ENCODE data around the gene GP1BB. TPM values are rescaled to one million over a fixed set of nuclear protein-coding genes. Genes with fewer than 3 reads are reported as not detected.

Gene GP1BB
- total RNA-seq, 1 donor from 2014 or later, result 2.4 TPM

DNA sequence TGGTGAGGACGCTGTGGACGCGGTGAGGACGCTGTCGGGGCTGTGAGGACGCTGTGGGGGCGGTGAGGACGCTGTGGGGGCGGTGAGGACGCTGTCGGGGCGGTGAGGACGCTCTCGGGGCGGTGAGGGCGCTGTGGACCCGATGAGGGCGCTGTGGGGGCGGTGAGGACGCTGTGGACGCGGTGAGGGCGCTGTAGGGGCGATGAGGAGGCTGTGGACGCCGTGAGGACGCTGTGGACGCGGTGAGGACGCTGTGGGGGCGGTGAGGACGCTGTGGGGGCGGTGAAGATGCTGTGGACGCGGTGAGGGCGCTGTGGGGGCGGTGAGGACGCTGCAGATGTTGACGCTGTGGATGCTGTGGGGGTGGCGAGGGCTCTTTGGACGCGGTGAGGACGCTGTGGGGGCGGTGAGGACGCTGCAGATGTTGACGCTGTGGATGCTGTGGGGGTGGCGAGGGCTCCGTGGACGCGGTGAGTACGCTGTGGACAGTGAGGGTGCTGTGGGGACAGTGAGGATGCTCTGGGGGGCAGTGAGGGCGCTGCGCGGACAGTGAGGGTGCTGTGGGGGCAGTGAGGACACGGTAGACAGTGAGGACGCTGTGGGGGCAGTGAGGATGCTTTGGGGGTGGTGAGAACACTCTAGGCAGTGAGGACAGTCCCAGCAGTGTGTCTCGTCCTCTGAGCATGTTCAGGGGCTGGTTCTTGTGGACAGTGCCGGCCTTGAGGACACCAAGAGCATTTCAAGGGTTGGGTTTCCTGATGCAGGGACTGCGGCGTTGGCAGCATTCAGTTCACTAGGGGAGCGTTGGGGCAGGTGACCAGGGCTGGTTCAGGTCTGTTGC, 4.2 kb downstream of the GP1BB start:
- Mint-ChIP-seq H3K36me3 (no peaks in the 10 kb centered on the region), H3K9me3 (no peaks in the 10 kb centered on the region), H3K4me1 (ENCODE audit: unreplicated experiment) (no peaks in the 10 kb centered on the region), H3K27me3 (peaks cover 65% of the 10 kb centered on the region), H3K27ac (no peak overlapping the region), H3K4me3 (peak overlapping the region; percentile 22)
- TF ChIP-seq, protein P1, sequence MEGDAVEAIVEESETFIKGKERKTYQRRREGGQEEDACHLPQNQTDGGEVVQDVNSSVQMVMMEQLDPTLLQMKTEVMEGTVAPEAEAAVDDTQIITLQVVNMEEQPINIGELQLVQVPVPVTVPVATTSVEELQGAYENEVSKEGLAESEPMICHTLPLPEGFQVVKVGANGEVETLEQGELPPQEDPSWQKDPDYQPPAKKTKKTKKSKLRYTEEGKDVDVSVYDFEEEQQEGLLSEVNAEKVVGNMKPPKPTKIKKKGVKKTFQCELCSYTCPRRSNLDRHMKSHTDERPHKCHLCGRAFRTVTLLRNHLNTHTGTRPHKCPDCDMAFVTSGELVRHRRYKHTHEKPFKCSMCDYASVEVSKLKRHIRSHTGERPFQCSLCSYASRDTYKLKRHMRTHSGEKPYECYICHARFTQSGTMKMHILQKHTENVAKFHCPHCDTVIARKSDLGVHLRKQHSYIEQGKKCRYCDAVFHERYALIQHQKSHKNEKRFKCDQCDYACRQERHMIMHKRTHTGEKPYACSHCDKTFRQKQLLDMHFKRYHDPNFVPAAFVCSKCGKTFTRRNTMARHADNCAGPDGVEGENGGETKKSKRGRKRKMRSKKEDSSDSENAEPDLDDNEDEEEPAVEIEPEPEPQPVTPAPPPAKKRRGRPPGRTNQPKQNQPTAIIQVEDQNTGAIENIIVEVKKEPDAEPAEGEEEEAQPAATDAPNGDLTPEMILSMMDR (conservative IDR thresholded peaks at IDR 0.05), result no peak
- no peak for DNase-seq (ENCODE audit: extremely low spot score, unreplicated experiment)

DNA sequence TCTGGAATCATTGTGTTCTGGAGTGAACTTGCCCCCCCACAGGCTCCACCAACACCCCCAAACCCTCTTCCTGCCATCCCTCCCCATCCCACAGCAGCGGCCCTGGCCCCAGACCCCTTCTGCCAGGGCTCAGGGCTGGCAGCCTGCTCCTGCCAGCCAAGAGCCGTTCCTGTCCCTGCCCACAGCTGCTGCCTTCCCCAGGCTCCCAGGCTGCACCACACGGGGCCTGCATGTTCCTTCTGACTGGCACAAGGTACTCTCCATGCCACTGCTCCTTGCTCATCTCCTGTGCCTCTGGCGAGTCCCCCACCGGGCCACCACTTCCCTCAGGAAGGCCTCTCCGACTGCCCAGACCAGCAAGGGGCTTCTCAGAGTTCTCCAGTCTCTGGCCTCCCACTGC, 4.9 kb downstream of the GP1BB start:
- H3K4me1 Mint-ChIP-seq (ENCODE audit: unreplicated experiment), result no peaks in the 10 kb centered on the region
- H3K4me3 Mint-ChIP-seq, result no peak overlapping the region
- no peak for DNase-seq (ENCODE audit: extremely low spot score, unreplicated experiment)
- TF ChIP-seq, protein P1 (conservative IDR thresholded peaks at IDR 0.05), result no peak
- no peak overlapping the region for H3K27ac Mint-ChIP-seq
- peaks cover 57% of the 10 kb centered on the region for H3K27me3 Mint-ChIP-seq
- H3K36me3 Mint-ChIP-seq, result no peaks in the 10 kb centered on the region
- H3K9me3 Mint-ChIP-seq, result no peaks in the 10 kb centered on the region

DNA sequence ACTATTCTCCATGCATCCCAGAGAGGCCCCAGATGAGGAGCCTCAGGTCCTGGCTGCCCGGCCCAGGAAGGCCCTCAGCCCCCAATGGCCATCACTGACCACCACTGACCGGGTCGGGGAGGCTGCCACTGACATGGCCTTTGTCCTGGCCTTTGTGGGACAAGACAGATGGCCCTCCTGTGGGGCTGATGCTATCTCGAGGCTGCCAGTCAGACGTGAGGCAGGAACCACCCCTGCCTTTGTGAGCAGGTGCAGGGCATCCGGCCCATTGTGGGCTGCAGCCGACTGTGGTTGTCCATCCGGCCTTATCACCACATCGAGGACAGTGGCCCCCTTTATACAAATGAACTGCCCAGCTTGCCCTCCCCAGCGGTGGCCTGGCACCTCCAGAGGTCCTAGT, 5.5 kb downstream of the GP1BB start:
- no peaks in the 10 kb centered on the region for H3K4me1 Mint-ChIP-seq (ENCODE audit: unreplicated experiment)
- H3K36me3 Mint-ChIP-seq, result no peaks in the 10 kb centered on the region
- H3K4me3 Mint-ChIP-seq, result no peak overlapping the region
- DNase-seq (ENCODE audit: extremely low spot score, unreplicated experiment), result no peak
- H3K9me3 Mint-ChIP-seq, result no peaks in the 10 kb centered on the region
- TF ChIP-seq, protein P1 (conservative IDR thresholded peaks at IDR 0.05), result no peak
- peaks cover 54% of the 10 kb centered on the region for H3K27me3 Mint-ChIP-seq
- H3K27ac Mint-ChIP-seq, result no peak overlapping the region

DNA sequence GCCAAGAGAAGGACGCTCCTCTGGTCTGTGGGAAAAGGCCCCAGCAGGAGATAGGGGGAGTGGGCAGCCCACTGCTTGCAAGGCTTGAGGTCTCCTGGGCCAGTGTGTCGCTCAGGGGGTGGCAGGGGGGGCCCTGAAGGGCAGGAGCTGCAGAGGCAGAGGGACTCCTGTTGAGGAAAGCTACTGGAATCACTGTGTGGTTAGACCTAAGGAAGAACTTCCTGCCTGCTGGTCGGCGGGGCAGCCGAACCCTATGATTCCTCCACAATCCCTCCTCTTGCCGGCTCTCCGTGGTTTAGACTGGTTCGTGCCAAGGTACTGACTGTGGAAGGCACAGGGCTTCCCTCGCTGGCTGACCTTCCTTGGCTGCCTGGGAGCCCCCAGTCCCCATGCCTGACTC, 6.2 kb downstream of the GP1BB start:
- H3K27me3 Mint-ChIP-seq, result peaks cover 52% of the 10 kb centered on the region
- TF ChIP-seq, protein P1 (conservative IDR thresholded peaks at IDR 0.05), result no peak
- no peaks in the 10 kb centered on the region for H3K4me1 Mint-ChIP-seq (ENCODE audit: unreplicated experiment)
- no peaks in the 10 kb centered on the region for H3K9me3 Mint-ChIP-seq
- no peak overlapping the region for H3K4me3 Mint-ChIP-seq
- DNase-seq (ENCODE audit: extremely low spot score, unreplicated experiment), result no peak
- no peak overlapping the region for H3K27ac Mint-ChIP-seq
- no peaks in the 10 kb centered on the region for H3K36me3 Mint-ChIP-seq

DNA sequence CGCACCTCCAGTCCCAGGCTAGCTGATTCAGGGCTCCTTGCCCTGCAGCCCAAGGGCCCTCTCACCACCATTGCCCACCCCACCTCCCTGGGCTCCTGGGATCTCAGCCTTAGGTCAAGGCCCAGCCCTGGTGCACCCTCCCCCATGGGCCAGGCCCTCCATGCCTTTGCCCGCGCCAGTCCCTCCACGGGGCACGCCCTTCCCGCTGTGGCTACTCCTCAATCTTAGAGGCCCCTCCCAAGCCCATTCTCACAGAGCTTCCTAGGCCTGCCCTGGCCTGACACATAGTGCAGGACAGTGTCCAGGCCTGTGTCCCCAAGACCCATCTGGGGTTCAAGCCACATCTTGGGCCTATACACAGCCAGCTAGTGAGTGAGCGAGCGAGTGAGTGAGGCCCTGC, 6.9 kb downstream of the GP1BB start:
- no peaks in the 10 kb centered on the region for H3K36me3 Mint-ChIP-seq
- H3K27me3 Mint-ChIP-seq, result peaks cover 45% of the 10 kb centered on the region
- H3K9me3 Mint-ChIP-seq, result no peaks in the 10 kb centered on the region
- H3K4me3 Mint-ChIP-seq, result no peak overlapping the region
- H3K27ac Mint-ChIP-seq, result no peak overlapping the region
- no peak for DNase-seq (ENCODE audit: extremely low spot score, unreplicated experiment)
- TF ChIP-seq, protein P1 (conservative IDR thresholded peaks at IDR 0.05), result no peak
- H3K4me1 Mint-ChIP-seq (ENCODE audit: unreplicated experiment), result no peaks in the 10 kb centered on the region

Data from type B pancreatic cell (in vitro differentiated cells).